ENCODE measurements around the gene MEX3A.

MEX3A gene

GRCh38 chr1:156102633-156103511 is 20.6 kb upstream of the MEX3A start:
- DNase-seq (ENCODE audit: low read depth in 3 of 3): no peak

GRCh38 chr1:156101880-156102279 is 19.6 kb upstream of the MEX3A start:
- DNase-seq (ENCODE audit: low read depth in 3 of 3): no peak

- no peak for DNase-seq (ENCODE audit: low read depth in 3 of 3)
Observed at GRCh38 chr1:156100205-156100995, 18.1 kb upstream of the MEX3A start.

- DNase-seq (ENCODE audit: low read depth in 3 of 3): no peak
Observed at GRCh38 chr1:156099282-156099681, 17.0 kb upstream of the MEX3A start.

- DNase-seq (ENCODE audit: low read depth in 3 of 3): no peak
Observed at GRCh38 chr1:156098784-156099183, 16.5 kb upstream of the MEX3A start.

GRCh38 chr1:156097499-156098178 is 15.4 kb upstream of the MEX3A start:
- DNase-seq (ENCODE audit: low read depth in 3 of 3): peak in 1 of 3 experiments; percentile 50

- DNase-seq (ENCODE audit: low read depth in 3 of 3): peak; percentile 70 to 88 (median 87)
Observed at GRCh38 chr1:156096640-156097391, 14.6 kb upstream of the MEX3A start.

GRCh38 chr1:156095906-156096508 is 13.7 kb upstream of the MEX3A start:
- no peak for DNase-seq (ENCODE audit: low read depth in 3 of 3)

GRCh38 chr1:156091610-156092009 is 9.3 kb upstream of the MEX3A start:
- DNase-seq (ENCODE audit: low read depth in 3 of 3): no peak

GRCh38 chr1:156090840-156091188 is 8.5 kb upstream of the MEX3A start:
- peak; percentile 84 to 89 (median 88) for DNase-seq (ENCODE audit: low read depth in 3 of 3)

- no peak for DNase-seq (ENCODE audit: low read depth in 3 of 3)
Observed at GRCh38 chr1:156090138-156090839, 8.0 kb upstream of the MEX3A start.

GRCh38 chr1:156089704-156090103 is 7.4 kb upstream of the MEX3A start:
- DNase-seq (ENCODE audit: low read depth in 3 of 3): no peak

GRCh38 chr1:156086256-156086662 is 4.0 kb upstream of the MEX3A start:
- DNase-seq (ENCODE audit: low read depth in 3 of 3): no peak

GRCh38 chr1:156083800-156084790 is 1.8 kb upstream of the MEX3A start:
- DNase-seq (ENCODE audit: low read depth in 3 of 3): no peak

- DNase-seq (ENCODE audit: low read depth in 3 of 3): no peak
Observed at GRCh38 chr1:156081917-156082308, 352 bp downstream of the MEX3A start.

GRCh38 chr1:156081180-156081916 is 917 bp downstream of the MEX3A start:
- no peak for DNase-seq (ENCODE audit: low read depth in 3 of 3)

GRCh38 chr1:156080863-156081179 is 1.4 kb downstream of the MEX3A start:
- DNase-seq (ENCODE audit: low read depth in 3 of 3): no peak

GRCh38 chr1:156080241-156080862 is 1.9 kb downstream of the MEX3A start:
- no peak for DNase-seq (ENCODE audit: low read depth in 3 of 3)
